Measurements from ENCODE around the gene NDUFB8.
A peak's percentile ranks its signal among the peaks of the same experiment; 100 is the strongest.

The NDUFB8 gene

GRCh38 chr10:100482181-100482833 lies 47.4 kb downstream of the NDUFB8 start:
- Histone ChIP-seq H3K27ac (ENCODE audit: low read depth, low read length, poor library complexity, severe bottlenecking) (no peak overlapping the region), H2AFZ (ENCODE audit: low read length) (no peak overlapping the region), H3K27me3 (ENCODE audit: insufficient read depth, low read length) (no peaks in the 10 kb centered on the region), H3K36me3 (ENCODE audit: insufficient read depth, low read length) (no peaks in the 10 kb centered on the region), H3K79me2 (ENCODE audit: insufficient read depth, low read length) (no peaks in the 10 kb centered on the region), H3K9ac (ENCODE audit: low read length) (no peak overlapping the region; the same call in 1 of the 2 replicates), H3K9me2 (ENCODE audit: low read depth, low read length) (no peaks in the 10 kb centered on the region), H3K9me3 (ENCODE audit: low read length) (no peaks in the 10 kb centered on the region), H3K4me3 (ENCODE audit: low read depth, low read length, poor library complexity, severe bottlenecking) (peak overlapping the region; percentile 43), H3K4me1 (ENCODE audit: insufficient read depth, low read length, severe bottlenecking) (peaks cover 14% of the 10 kb centered on the region), H3F3A (ENCODE audit: insufficient read depth, low read length) (no peaks in the 10 kb centered on the region), H4K20me1 (ENCODE audit: insufficient read depth, low read length) (no peaks in the 10 kb centered on the region), H3K4me2 (ENCODE audit: low read length) (peak overlapping the region; percentile 59)
- TF ChIP-seq CTCF (IDR thresholded peaks at IDR 0.05; ENCODE audit: low read length) (peak; percentile 59), EZH2 (IDR thresholded peaks at IDR 0.05; ENCODE audit: borderline replicate concordance, low read length) (no peak)

DNA sequence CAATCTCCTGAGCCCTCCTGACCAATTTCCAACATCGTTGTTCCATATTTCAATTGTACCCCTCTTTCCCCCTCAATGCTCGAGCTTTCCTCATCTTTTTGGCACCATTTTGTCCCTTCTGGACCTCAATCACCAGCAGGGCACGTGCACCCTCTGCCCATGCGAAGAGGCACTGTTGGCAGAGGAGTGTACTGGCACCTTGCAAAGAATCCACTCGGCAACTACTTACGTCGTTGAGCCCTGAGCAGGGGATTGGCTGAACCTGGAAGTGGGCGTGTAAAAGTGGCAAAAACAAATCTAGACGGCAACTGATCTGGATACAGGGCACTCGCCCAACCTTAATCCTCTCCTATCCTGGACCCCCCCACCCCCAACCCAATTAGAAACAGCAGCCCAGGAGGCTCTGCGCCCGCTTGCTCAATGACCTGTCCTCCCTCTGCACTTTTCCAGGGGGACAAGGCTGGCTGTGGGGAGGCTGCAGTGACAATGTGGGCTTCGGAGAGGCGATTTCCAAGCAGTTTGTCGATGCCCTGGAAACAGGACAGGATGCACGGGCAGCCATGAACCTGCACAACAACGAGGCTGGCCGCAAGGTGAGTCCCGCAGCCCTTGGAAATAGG lies 48.1 kb downstream of the NDUFB8 start:
- no peaks in the 10 kb centered on the region for H3K9me2 ChIP-seq (ENCODE audit: low read depth, low read length)
- H3F3A ChIP-seq (ENCODE audit: insufficient read depth, low read length) = no peaks in the 10 kb centered on the region
- no peaks in the 10 kb centered on the region for H3K9me3 ChIP-seq (ENCODE audit: low read length)
- TF ChIP-seq CTCF (IDR thresholded peaks at IDR 0.05; ENCODE audit: low read length) (no peak), EZH2 (IDR thresholded peaks at IDR 0.05; ENCODE audit: borderline replicate concordance, low read length) (no peak)
- H3K36me3 ChIP-seq (ENCODE audit: insufficient read depth, low read length) = no peaks in the 10 kb centered on the region
- no peaks in the 10 kb centered on the region for H3K27me3 ChIP-seq (ENCODE audit: insufficient read depth, low read length)
- no peak overlapping the region for H3K9ac ChIP-seq (ENCODE audit: low read length)
- H3K27ac ChIP-seq (ENCODE audit: low read depth, low read length, poor library complexity, severe bottlenecking) = no peak overlapping the region
- H4K20me1 ChIP-seq (ENCODE audit: insufficient read depth, low read length) = no peaks in the 10 kb centered on the region
- H3K4me2 ChIP-seq (ENCODE audit: low read length) = peak overlapping the region; percentile 59; the same call in 1 of the 2 replicates
- H3K4me3 ChIP-seq (ENCODE audit: low read depth, low read length, poor library complexity, severe bottlenecking) = peak overlapping the region; percentile 43
- H3K4me1 ChIP-seq (ENCODE audit: insufficient read depth, low read length, severe bottlenecking) = peaks cover 14% of the 10 kb centered on the region
- no peak overlapping the region for H2AFZ ChIP-seq (ENCODE audit: low read length)
- H3K79me2 ChIP-seq (ENCODE audit: insufficient read depth, low read length) = no peaks in the 10 kb centered on the region

DNA sequence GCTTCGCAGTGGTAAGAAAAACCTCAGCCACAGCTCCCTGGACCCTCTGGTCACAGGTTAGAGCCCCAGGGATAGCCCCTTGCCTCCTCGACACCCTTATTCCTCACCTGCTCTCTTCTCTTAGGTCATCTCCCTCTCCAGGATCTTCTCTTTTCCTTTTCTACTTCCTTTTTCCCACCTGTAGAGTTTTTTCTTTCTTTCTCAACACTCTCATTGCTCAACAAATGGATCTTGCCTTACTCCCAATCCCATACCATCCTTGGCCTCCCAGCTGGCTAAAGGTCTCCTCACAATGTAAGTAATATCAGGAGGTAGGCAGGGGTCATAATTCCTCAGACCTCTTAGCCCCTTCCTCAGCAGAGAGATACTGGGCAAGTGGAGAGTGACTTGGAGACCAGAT lies 49.7 kb downstream of the NDUFB8 start:
- no peak overlapping the region for H3K4me3 ChIP-seq (ENCODE audit: low read depth, low read length, poor library complexity, severe bottlenecking)
- no peaks in the 10 kb centered on the region for H3K27me3 ChIP-seq (ENCODE audit: insufficient read depth, low read length)
- no peaks in the 10 kb centered on the region for H3K36me3 ChIP-seq (ENCODE audit: insufficient read depth, low read length)
- no peak overlapping the region for H3K9ac ChIP-seq (ENCODE audit: low read length)
- no peaks in the 10 kb centered on the region for H3K79me2 ChIP-seq (ENCODE audit: insufficient read depth, low read length)
- TF ChIP-seq CTCF (IDR thresholded peaks at IDR 0.05; ENCODE audit: low read length) (no peak), EZH2 (IDR thresholded peaks at IDR 0.05; ENCODE audit: borderline replicate concordance, low read length) (no peak)
- H3K4me1 ChIP-seq (ENCODE audit: insufficient read depth, low read length, severe bottlenecking) = peaks cover 14% of the 10 kb centered on the region
- no peaks in the 10 kb centered on the region for H3K9me3 ChIP-seq (ENCODE audit: low read length)
- no peaks in the 10 kb centered on the region for H4K20me1 ChIP-seq (ENCODE audit: insufficient read depth, low read length)
- no peaks in the 10 kb centered on the region for H3F3A ChIP-seq (ENCODE audit: insufficient read depth, low read length)
- H3K4me2 ChIP-seq (ENCODE audit: low read length) = no peak overlapping the region
- H2AFZ ChIP-seq (ENCODE audit: low read length) = no peak overlapping the region
- no peak overlapping the region for H3K27ac ChIP-seq (ENCODE audit: low read depth, low read length, poor library complexity, severe bottlenecking)
- H3K9me2 ChIP-seq (ENCODE audit: low read depth, low read length) = no peaks in the 10 kb centered on the region

Measured in OCI-LY1 (cell line).